ENCODE results near the gene HTR3B.

The HTR3B gene

DNA sequence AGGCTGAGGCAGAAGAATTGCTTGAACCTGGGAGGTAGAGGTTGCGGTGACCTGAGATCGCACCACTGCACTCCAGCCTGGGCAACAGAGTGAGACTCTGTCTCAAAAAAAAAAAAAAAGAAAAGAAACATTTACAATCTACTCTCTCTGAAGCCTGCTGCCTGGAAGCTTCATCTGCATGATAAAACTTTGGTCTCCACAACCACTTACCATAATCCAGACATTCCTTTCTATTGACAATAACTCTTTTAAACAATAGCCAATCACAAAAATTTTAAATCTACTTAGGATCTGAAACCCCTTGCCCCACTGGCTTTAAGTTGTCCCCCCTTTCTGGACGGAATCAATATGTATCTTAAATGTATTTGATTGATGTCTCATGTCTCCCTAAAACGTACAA is 45.3 kb downstream of the HTR3B start:
- no peak for DNase-seq

DNA sequence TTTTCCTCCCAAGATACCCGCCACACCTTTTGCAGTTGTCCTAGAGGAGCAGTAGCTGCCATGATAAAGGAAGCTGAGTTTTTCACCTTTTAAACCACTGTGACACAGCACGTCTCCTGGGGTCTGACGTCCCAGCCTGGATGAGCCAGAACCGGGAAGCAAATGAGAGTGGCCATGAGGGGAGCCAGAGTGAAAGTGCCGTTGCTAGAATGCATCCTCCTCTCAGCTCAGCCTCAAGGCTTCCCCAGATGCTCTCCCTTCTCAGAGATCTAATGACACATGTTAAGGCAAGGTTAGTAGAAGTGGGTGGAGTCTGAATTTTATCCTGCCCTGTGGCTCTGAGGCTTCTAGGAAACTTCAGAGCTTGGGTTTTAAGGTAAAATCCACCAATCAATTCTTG is 46.9 kb downstream of the HTR3B start:
- no peak for DNase-seq

DNA sequence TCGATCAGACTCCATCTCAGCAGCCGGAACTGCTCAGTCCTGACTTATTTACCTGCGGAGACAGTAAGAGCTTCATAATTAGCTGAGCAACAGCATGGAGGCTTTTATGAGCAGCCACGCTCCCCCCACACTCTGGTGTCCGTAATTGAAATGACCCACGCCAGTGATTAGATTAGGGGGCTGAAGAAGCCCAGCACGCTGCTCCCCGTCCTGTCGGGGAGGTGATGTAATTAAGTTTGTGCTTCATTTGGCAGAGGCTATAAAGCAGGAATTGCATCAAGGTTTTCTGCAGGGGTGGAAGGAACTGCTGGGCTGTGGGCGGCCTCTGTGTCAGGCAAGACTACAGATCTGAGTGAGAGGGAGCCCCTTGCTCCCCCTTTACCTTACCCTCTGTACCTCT is 47.5 kb downstream of the HTR3B start:
- no peak for DNase-seq

DNA sequence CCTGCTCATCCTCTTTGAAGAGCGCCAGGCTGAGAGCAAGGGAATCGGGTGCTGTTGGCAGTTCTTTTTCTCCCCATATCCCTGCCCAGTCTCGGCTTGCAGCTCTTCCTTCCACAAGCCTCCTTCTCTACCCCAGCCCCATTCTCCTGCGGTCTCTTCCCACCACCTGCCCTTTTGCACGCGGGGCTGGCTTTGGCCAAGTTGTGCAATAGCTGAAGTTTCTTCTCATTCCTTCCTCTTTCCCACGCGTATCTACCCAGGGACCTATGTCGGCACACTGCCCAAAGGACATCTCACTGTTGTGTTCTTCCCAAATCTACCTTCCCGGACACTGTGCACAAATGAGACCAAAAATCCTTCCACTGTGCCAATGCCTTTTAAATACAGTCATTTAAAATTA is 48.0 kb downstream of the HTR3B start:
- DNase-seq, result no peak

DNA sequence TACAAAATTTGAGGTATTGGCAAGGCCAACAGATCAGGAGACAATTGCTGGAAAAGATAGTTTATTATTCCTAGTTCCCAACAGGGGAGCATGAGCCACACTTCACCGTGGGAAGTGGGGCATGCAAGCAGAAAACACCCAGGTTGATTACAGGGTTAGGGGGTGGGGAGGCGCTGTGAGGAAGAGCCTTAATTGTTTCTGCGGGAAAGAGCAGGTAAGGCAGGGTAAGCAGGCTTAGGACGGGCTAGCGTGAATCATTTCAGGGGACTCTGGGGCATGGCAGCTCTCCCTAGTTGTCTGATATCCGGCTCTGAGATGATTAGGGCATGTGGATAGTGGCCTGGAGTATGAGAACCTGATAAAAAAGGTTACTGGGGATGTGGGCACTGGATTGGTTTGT is 49.6 kb downstream of the HTR3B start:
- DNase-seq, result no peak

DNA sequence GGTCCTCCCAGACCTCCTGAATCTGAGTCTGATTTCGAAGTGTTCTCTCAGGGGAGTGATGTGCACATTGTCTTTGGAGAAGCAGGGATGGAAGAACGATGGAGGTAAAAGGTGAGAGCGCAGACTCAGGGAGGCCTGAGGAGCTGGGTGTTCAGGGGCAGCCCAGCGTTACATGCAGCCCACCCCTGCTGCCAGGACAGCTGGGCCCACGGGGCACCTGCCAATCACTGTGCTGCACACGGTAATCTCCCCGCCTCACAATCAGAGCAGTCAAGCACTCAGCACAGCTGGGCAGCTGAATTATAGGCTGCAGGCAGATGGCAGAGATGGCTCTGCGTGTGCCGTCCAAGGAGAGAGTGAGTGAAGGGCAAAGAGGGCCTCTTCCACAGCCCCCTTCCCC is 52.4 kb downstream of the HTR3B start:
- DNase-seq, result no peak

DNA sequence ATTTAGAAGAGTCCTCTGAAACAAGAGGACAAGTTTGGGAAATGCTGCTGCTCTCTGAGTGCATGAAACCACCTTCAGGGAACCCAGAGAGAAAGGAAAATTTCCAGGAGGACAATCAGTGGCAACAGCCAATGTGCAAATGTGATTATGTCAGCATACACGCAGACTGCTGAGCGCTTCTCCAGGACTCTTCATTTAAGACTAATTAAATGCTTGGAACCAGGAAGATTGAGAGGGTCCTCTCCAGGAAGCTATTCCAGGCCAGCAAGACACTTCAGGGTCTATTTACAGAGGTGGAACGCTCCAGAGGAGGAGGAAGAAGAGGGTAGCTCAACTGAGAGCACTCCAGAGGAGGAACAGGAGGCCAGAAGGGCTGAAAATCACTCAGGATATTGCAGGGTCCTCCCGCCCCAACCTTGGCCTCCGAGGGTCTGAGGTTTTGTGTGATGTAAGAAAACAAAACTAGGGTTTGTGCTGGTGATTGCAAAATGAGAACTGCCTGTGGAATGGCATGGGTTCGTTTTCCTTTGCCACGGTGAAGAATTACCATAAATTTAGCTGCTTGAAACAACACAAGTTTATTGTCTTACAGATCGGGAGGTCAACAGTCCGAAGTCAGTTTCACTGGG is 56.2 kb downstream of the HTR3B start:
- DNase-seq, result no peak

DNA sequence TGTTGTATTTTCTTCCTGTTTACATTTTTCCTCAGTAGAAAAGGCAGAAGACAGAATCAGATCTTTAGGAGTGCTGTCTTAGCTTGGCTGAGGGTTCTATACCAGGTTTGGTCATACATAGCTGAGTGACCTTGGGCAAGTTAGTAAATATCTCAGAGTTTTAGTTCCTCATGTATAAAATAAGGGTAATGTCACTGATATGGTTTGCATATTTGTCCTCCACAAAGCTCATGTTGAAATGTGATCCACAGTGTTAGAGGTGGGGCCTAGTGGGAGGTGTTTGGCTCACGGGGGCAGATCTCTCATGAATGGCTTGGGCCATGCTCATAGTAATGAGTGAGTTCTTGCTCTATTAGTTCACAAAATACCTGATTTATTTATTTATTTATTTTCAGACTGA is 62.8 kb downstream of the HTR3B start:
- DNase-seq, result no peak

DNA sequence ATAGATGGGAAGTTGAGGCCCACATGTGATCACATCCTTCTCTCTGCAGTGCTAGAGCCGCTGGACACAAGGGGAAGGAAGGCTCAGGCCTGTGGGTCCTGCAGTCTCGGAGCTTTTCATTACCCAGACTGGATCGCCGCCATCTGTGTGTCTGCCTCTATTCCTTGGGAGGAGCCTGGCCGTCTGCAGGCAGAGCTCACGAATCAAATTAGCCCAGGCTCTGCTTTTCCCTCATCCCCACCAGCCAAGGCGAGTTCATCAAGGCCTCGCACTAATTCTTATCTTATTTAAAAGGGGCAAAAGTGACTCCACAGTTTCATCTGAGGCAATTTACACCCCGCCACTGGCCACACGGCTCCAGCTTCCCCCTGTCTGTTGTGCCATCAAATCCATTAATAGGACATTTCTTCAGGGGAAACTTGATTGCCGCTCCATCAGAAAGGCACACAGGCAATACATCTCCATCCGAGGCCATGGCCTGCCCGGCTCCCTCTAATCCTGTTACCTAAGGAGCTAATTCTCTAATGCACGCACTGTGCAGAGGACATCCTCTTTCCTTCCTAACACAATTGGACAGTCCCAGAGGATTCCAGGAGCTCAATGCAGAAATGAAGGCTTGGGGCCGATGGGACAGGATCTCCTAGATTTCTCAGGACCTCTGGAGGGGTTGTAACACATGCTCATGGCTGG is 67.1 kb downstream of the HTR3B start:
- no peak for DNase-seq

DNA sequence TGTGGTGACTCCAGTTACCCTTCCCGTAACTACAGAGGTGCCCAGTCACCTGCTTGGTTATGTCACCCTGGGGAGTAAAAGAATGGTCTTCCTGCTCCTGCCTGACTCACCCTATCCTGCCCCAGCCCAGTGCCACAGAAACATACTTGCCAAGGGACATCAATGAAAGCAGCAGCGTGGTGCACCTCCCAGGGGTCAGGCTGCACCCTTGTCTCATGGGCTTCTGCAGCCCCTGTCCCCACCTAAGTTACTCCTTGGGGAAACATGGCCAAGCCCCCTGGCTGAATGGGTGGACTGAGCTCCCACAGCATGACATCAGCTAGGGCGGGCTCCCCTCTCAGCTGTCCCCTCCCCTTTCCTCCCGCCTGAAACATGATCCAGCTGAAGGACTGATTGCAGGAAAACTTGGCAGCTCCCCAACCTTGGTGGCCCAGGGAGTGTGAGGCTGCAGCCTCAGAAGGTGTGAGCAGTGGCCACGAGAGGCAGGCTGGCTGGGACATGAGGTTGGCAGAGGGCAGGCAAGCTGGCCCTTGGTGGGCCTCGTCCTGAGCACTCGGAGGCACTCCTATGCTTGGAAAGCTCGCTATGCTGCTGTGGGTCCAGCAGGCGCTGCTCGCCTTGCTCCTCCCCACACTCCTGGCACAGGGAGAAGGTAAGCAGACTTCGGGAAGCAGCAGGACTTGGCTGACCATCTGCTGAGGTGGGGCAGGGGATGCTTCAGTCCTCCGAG is 70.3 kb downstream of the HTR3B start, which contains the start of gene HTR3A:
Gene HTR3A (plus strand): TSS at position 368 of the 730 bp plus-strand sequence. CDS start 218 bp downstream, at position 586.
- peak; percentile 96 for DNase-seq

DNA sequence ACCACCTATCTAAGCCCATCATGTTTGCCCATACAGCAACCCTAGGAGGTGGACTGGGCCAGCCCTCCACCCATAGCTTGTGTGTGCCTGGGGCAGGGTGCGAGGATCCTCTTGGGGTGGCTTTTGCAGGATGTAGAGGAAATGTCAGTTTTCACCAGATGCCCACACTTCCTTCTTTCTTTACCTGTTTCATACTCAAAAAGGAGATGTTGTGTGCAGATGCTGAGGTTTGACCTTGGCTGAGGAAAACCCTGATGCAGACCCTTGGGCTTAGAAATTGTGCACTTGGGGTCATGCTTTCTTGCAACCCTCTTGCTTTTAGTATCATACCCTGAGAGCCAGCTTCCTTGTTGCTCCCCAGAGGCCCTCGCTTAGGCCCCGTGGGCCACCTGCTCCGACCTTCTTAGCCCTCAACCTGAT is 72.5 kb downstream of the HTR3B start:
- no peak for DNase-seq

DNA sequence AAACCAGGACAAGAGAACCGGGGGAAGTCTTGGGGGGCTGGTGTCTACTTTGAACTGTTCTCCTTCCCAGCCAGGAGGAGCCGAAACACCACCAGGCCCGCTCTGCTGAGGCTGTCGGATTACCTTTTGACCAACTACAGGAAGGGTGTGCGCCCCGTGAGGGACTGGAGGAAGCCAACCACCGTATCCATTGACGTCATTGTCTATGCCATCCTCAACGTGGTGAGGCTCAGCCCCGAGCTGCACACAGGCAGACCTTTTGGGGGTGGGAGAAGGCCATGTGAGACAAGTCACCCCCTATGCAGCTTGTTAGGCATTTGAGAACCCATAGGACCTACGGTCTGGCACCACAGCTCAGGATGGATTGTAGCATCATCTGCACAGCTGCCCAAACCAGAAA is 73.1 kb downstream of the HTR3B start:
- no peak for DNase-seq

DNA sequence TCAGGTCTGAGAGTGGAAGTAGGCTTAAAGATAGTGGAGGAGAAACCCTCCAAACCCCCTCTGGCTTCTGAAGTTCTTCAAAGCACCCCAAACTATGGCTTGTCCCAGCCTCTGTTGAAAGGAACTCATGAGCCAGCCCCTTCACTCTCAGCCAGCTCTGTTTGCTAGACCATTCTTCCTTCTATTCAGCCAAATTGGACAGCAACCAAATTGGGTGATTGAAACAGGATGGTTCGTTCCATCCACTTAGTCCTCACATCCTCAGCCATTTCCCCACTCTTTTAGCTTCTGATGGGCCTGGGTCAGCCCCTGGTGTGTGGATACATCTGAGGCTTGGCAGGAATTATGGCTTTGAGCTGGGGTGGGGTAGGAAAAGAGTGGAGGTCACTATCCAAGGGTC is 74.8 kb downstream of the HTR3B start:
- DNase-seq, result no peak

DNA sequence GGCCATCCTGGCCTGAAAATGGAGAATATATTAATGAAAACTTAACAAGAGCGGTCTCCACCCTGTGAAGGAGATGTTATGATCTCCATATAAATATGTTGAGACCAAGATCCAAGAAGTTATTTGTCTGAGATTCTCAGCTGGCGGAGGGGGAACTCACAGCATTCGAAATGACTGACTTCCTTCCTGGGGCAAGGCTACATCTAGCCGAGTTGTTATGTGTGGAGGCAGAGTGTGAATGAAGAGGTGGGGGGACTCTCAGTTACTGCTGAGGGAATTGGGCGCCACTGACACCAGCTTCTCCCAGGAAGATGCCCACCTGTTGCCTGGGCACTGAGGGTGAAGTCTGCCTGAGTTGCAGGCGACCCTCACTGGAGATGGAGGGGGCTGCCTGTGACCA is 76.2 kb downstream of the HTR3B start:
- no peak for DNase-seq

DNA sequence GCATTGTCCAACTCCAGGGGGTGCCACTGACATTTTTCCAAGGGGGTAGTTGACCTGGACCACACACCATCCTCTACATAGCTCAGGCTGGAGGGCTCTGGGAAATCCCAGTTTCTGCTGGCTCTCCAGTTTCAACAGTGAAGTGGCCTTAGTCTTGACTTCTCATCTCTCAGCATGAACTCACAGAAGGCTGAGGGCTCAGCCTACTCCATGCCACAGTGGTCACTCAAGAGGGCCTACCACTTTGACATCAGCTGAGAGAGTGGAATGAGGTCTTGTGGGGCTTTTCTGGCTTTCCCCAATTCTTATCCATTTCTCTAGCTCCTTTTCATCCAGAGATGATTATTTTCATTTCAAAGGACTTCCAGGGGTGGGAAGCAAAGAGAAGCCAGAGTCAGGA is 77.7 kb downstream of the HTR3B start:
- DNase-seq, result no peak

DNA sequence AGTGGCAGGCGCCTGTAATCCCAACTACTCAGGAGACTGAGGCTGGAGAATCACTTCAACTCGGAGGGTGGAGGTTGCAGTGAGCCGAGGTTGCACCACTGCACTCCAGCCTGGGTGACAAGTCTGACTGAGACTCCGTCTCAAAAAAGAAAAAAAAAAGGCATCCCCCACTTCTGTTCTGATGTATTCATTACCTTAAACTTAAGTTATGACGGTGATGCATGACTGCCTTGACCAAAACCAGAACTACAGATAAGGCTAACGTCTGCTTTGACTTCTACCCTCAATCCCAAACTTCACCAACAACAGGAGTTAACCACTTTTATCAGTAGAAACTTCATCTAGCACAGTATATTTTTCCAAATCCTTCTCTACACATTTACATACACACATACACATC is 80.2 kb downstream of the HTR3B start:
- DNase-seq, result no peak

DNA sequence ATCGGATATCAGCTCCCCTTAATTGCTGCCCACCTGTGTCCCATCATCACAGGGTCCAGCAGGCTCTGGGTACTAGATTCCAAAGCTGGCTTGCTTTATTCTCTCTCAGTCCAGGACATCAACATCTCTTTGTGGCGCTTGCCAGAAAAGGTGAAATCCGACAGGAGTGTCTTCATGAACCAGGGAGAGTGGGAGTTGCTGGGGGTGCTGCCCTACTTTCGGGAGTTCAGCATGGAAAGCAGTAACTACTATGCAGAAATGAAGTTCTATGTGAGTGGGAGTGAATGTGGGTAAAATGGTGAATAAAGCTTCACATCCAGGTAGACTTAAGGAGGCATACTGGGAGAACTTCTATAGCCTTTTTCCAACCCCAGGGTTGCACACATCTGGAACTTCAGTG is 81.3 kb downstream of the HTR3B start:
- no peak for DNase-seq

DNA sequence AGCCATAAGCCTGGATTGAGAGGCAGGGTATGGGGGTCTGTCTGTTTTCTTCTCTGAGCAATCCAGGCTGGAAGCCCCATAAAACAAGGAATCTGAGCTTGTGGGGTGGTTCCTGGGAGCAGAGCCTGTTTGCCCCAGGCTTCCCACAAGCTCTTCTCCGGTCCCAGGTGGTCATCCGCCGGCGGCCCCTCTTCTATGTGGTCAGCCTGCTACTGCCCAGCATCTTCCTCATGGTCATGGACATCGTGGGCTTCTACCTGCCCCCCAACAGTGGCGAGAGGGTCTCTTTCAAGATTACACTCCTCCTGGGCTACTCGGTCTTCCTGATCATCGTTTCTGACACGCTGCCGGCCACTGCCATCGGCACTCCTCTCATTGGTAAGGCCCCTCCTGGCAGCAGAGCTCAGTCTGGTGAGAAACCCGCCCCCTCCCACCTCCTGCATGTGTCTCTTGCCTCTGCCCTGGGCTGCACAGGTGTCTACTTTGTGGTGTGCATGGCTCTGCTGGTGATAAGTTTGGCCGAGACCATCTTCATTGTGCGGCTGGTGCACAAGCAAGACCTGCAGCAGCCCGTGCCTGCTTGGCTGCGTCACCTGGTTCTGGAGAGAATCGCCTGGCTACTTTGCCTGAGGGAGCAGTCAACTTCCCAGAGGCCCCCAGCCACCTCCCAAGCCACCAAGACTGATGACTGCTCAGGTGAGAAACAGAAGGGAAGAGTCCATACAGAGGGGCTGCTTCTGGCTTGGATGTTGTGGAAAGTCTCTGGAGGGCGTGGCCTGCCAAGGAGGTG is 82.0 kb downstream of the HTR3B start:
- no peak for DNase-seq

DNA sequence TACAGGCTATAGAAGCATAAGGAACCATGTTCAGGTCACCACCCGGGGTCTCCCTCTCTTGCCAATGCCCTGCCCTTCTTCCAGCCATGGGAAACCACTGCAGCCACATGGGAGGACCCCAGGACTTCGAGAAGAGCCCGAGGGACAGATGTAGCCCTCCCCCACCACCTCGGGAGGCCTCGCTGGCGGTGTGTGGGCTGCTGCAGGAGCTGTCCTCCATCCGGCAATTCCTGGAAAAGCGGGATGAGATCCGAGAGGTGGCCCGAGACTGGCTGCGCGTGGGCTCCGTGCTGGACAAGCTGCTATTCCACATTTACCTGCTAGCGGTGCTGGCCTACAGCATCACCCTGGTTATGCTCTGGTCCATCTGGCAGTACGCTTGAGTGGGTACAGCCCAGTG is 84.8 kb downstream of the HTR3B start:
- no peak for DNase-seq

DNA sequence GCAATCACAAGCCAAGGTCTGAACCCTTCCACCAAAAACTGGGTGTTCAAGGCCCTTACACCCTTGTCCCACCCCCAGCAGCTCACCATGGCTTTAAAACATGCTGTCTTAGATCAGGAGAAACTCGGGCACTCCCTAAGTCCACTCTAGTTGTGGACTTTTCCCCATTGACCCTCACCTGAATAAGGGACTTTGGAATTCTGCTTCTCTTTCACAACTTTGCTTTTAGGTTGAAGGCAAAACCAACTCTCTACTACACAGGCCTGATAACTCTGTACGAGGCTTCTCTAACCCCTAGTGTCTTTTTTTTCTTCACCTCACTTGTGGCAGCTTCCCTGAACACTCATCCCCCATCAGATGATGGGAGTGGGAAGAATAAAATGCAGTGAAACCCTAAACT is 85.3 kb downstream of the HTR3B start:
- DNase-seq, result no peak

DNA sequence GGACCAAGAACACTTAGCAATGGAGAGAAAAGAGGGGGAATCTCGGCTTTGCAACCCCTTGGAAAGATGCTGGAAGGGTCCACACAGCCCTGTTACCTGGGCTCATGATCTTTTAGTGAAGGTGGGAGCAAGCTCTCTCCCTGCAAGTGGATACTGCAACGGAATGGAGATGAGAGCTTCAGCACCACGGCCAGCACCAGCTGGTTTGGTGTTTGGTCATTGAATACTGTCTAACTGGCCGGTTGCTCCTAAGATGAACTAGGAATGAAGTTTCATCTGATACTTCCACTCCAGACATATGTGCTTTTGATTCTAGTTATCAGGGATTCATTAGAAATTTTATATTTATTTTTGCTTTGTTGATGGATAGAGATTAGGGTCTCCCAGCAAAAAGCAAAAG is 86.6 kb downstream of the HTR3B start:
- no peak for DNase-seq

DNA sequence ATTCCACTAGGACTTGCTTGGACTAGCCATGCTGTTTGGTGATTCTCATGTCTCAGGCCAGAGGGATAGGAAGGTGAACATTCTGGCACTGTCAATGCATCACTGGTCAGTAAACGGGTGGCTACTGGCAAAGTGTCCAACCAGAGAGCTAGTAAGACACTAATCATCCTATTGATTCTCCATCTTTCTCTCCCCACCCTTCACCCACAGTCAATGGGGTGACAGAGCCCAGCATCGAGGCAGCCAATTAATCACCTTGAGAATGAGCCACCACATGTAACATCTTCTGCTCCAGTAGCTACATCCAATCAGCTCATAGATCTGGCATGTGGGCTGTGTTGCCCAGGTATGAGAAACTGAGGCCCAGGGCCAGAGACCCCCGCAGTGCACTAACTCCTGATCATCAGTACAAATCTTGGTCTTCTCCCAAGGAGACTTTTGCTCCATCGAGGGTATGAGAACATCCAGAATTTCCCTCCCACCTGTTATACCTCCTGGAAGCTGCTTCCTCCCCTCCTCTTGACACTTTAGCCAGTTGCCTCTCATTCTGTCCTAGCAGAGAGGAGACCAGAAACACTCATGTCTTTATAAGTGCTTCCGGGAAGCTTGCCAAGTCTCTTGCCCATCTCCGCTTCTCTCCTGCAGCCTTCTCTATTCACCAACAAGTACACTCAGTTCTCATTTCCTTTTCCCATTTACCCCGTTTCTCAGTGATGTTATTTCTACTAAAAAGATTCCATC is 87.3 kb downstream of the HTR3B start:
- DNase-seq, result peak; percentile 86
